Epithelial cell of proximal tubule (primary cell): ENCODE measurements around the gene TBCD. TPM values are rescaled to one million over a fixed set of nuclear protein-coding genes. Genes with fewer than 3 reads are reported as not detected.

Experiments
- DNase-seq: peaks from one replicate; pipeline ENCODE4 v3.0.0-alpha.2; 2011; ENCODE audit warnings: low read depth
- H3K4me3 ChIP-seq: 2 replicates; pipeline ENCODE4 v1.5.1; 2011; ENCODE audit warnings: low read depth, mild to moderate bottlenecking, low read length
- CTCF ChIP-seq: conservative IDR thresholded peaks from 2 replicates; pipeline ENCODE4 v1.5.1; 2012; ENCODE audit warnings: low read depth, mild to moderate bottlenecking, low read length
- total RNA-seq: library from RNA; depleted of rRNA; stranded (reverse); fragments of >200 nt; gene quantifications from 2 replicates; pipeline ENCODE4 v1.2.3, GENCODE V29; 2015

TBCD gene
- total RNA-seq, 1 donor from 2014 or later = 46.6 TPM

GRCh38 chr17:82878527-82878926, 126.7 kb downstream of the TBCD start:
- no peak for DNase-seq
- TF ChIP-seq CTCF = no peak
- no peak overlapping the region for H3K4me3 ChIP-seq

GRCh38 chr17:82879241-82879640, 127.4 kb downstream of the TBCD start:
- no peak for TF ChIP-seq CTCF
- DNase-seq = no peak
- no peak overlapping the region for H3K4me3 ChIP-seq

- no peak for TF ChIP-seq CTCF
- H3K4me3 ChIP-seq = no peak overlapping the region
- DNase-seq = no peak
Observed at GRCh38 chr17:82880620-82881323, 128.9 kb downstream of the TBCD start.

GRCh38 chr17:82881324-82881823, 129.5 kb downstream of the TBCD start:
- DNase-seq = no peak
- TF ChIP-seq CTCF = no peak
- no peak overlapping the region for H3K4me3 ChIP-seq

GRCh38 chr17:82881900-82882714, 130.2 kb downstream of the TBCD start:
- no peak for TF ChIP-seq CTCF
- no peak for DNase-seq

GRCh38 chr17:82882715-82883418, 131.0 kb downstream of the TBCD start:
- no peak for DNase-seq
- no peak overlapping the region for H3K4me3 ChIP-seq
- TF ChIP-seq CTCF = no peak

More at GRCh38 chr17:82881900-82882714, 130.2 kb downstream of the TBCD start:
- no peak overlapping the region for H3K4me3 ChIP-seq
